Vein endothelial cell (primary cell): ENCODE data around the gene LCN9. TPM values are rescaled to one million over a fixed set of nuclear protein-coding genes. Genes with fewer than 3 reads are reported as not detected.

Experiments used
- total RNA-seq: library from RNA; depleted of rRNA; stranded (reverse); fragments of >200 nt; gene quantifications from 2 replicates; pipeline ENCODE4 v1.2.3, GENCODE V29; 2012

LCN9 gene
- total RNA-seq: not detected in 2 replicates

GRCh38 chr9:135662758-135663450, at the start of gene LCN9:
Gene LCN9 (plus strand): TSS chr9:135663309. CDS start chr9:135663322, 13 bp downstream.

GRCh38 chr9:135639196-135639595, 23.9 kb upstream of the LCN9 start, which contains the start of gene GLT6D1:
Gene GLT6D1 (minus strand): TSS chr9:135639540. CDS start chr9:135639187, 353 bp downstream.

GRCh38 chr9:135699440-135699839, 36.3 kb downstream of the LCN9 start, which contains the start of gene SOHLH1:
Gene SOHLH1 (minus strand): TSS chr9:135699481. CDS start chr9:135699467, 14 bp downstream.

GRCh38 chr9:135701959-135702721, 39.0 kb downstream of the LCN9 start, which contains the start of gene KCNT1:
Gene KCNT1 (plus strand): TSS chr9:135702185. CDS start chr9:135702259, 74 bp downstream.

Other genes with a start within 250 kb of the LCN9 start
- 14.4 and 17.0 TPM in 2 replicates for gene PPP1R26, start 183.5 kb upstream of the LCN9 start, total RNA-seq
- 40.5 and 42.8 TPM in 2 replicates for gene MRPS2, start 162.6 kb upstream of the LCN9 start, total RNA-seq
- gene LCN1, start 141.9 kb upstream of the LCN9 start, total RNA-seq: not detected in 2 replicates
- gene OBP2A, start 117.2 kb upstream of the LCN9 start, total RNA-seq: not detected in 2 replicates
- not detected in 2 replicates for gene PAEP, start 101.6 kb upstream of the LCN9 start, total RNA-seq
- not detected in 2 replicates for gene GLT6D1, start 23.8 kb upstream of the LCN9 start, total RNA-seq
- not detected in 2 replicates for gene SOHLH1, start 36.2 kb downstream of the LCN9 start, total RNA-seq
- under 0.01 TPM in 1 of 2 replicates, not detected in the other for gene KCNT1, start 38.9 kb downstream of the LCN9 start, total RNA-seq
- gene CAMSAP1, start 244.2 kb downstream of the LCN9 start, total RNA-seq: 31.2 and 39.5 TPM in 2 replicates